Tibial artery (tissue), 4 donors: Measurements from ENCODE around the gene ELAVL2.

Experiments
- DNase-seq, 2 donors: peaks; one replicate each; pipeline ENCODE4 v3.0.0-alpha.2; 2019
- H3K27ac ChIP-seq, 2 donors: fragments of 200-600 bp; sonication (generic) in 1 of 2; 1 replicate in 1 of 2; 2 replicates in 1 of 2; pipeline ENCODE4 v1.5.1; 2018 to 2019; ENCODE audit warnings: mild to moderate bottlenecking in 1 of 2
- H3K27me3 ChIP-seq, 2 donors: fragments of 200-600 bp; sonication (generic) in 1 of 2; one replicate each; pipeline versions ENCODE4 v1.5.1 to v1.6.0; 2016 to 2019
- H3K36me3 ChIP-seq, 3 donors: fragments of 200-600 bp; sonication (generic) in 2 of 3; one replicate each; pipeline ENCODE4 v1.5.1; 2016 to 2019; ENCODE audit warnings: mild to moderate bottlenecking in 2 of 3
- H3K4me1 ChIP-seq, 4 donors: fragments of 200-600 bp; sonication (generic) in 2 of 4; 1 replicate in 3 of 4; 2 replicates in 1 of 4; pipeline ENCODE4 v1.5.1; 2016 to 2019
- H3K4me3 ChIP-seq, 2 donors: fragments of 200-600 bp; sonication (generic) in 1 of 2; 1 replicate in 1 of 2; 2 replicates in 1 of 2; pipeline ENCODE4 v1.5.1; 2018 to 2019; ENCODE audit warnings: mild to moderate bottlenecking in 2 of 2
- H3K9me3 ChIP-seq, 3 donors: fragments of 200-600 bp; sonication (generic) in 1 of 3; one replicate each; pipeline ENCODE4 v1.5.1; 2016 to 2019
- CTCF ChIP-seq, 2 experiments: fragments of 200-600 bp in 1 of 2; fragments of 450-650 bp in 1 of 2; IDR thresholded peaks; one replicate each; pipeline ENCODE4 v1.5.1; 2017 to 2019; ENCODE audit warnings: antibody characterized with exemption in 2 of 2, mild to moderate bottlenecking in 1 of 2, moderate library complexity in 1 of 2
- intact Hi-C: fragments of 100-400 bp; cut with DNase I; formaldehyde crosslinking; loops from one replicate; pipeline ENCODE4 v1.15.0; 2023; ENCODE audit warnings: low total_unique reads

Gene ELAVL2

GRCh38 chr9:23674016-23674585 is 151.9 kb downstream of the ELAVL2 start:
- H3K4me1 ChIP-seq = no peaks in the 10 kb centered on the region
- intact Hi-C loops = no loop called here
- H3K27me3 ChIP-seq = no peaks in the 10 kb centered on the region
- no peaks in the 10 kb centered on the region for H3K36me3 ChIP-seq
- H3K27ac ChIP-seq = no peak overlapping the region
- no peak overlapping the region for H3K4me3 ChIP-seq
- DNase-seq = no peak
- TF ChIP-seq CTCF (IDR thresholded peaks at IDR 0.05) = no peak
- no peaks in the 10 kb centered on the region for H3K9me3 ChIP-seq

- no peak for DNase-seq
- Histone ChIP-seq H3K27me3 (no peaks in the 10 kb centered on the region), H3K4me3 (no peak overlapping the region), H3K36me3 (no peaks in the 10 kb centered on the region), H3K4me1 (no peaks in the 10 kb centered on the region), H3K9me3 (no peaks in the 10 kb centered on the region), H3K27ac (no peak overlapping the region)
- intact Hi-C loops = no loop called here
- no peak for TF ChIP-seq CTCF (IDR thresholded peaks at IDR 0.05)
These were observed 153.9 kb downstream of the ELAVL2 start for GRCh38 chr9:23672151-23672550.

GRCh38 chr9:23669776-23670175 is 156.3 kb downstream of the ELAVL2 start:
- no peaks in the 10 kb centered on the region for H3K27me3 ChIP-seq
- intact Hi-C loops = no loop called here
- H3K27ac ChIP-seq = no peak overlapping the region
- no peaks in the 10 kb centered on the region for H3K36me3 ChIP-seq
- no peaks in the 10 kb centered on the region for H3K9me3 ChIP-seq
- no peaks in the 10 kb centered on the region for H3K4me1 ChIP-seq
- TF ChIP-seq CTCF (IDR thresholded peaks at IDR 0.05) = no peak
- no peak overlapping the region for H3K4me3 ChIP-seq
- DNase-seq = no peak

- Histone ChIP-seq H3K4me3 (no peak overlapping the region), H3K4me1 (no peaks in the 10 kb centered on the region), H3K27ac (no peak overlapping the region), H3K27me3 (no peaks in the 10 kb centered on the region), H3K36me3 (no peaks in the 10 kb centered on the region), H3K9me3 (no peaks in the 10 kb centered on the region)
- intact Hi-C loops = no loop called here
- no peak for TF ChIP-seq CTCF (IDR thresholded peaks at IDR 0.05)
- DNase-seq = no peak
These were observed 160.4 kb downstream of the ELAVL2 start for GRCh38 chr9:23665635-23666034.

- H3K4me3 ChIP-seq = no peak overlapping the region
- no peaks in the 10 kb centered on the region for H3K9me3 ChIP-seq
- no peak overlapping the region for H3K27ac ChIP-seq
- H3K36me3 ChIP-seq = no peaks in the 10 kb centered on the region
- H3K4me1 ChIP-seq = no peaks in the 10 kb centered on the region
- intact Hi-C loops = no loop called here
- DNase-seq = no peak
- no peak for TF ChIP-seq CTCF (IDR thresholded peaks at IDR 0.05)
- H3K27me3 ChIP-seq = no peaks in the 10 kb centered on the region
These were observed 161.0 kb downstream of the ELAVL2 start for GRCh38 chr9:23665051-23665450.

- no peaks in the 10 kb centered on the region for H3K27me3 ChIP-seq
- H3K9me3 ChIP-seq = no peaks in the 10 kb centered on the region
- no peak overlapping the region for H3K4me3 ChIP-seq
- no peak for TF ChIP-seq CTCF (IDR thresholded peaks at IDR 0.05)
- intact Hi-C loops = no loop called here
- H3K36me3 ChIP-seq = no peaks in the 10 kb centered on the region
- no peak overlapping the region for H3K27ac ChIP-seq
- DNase-seq = no peak
- no peaks in the 10 kb centered on the region for H3K4me1 ChIP-seq
These were observed 162.1 kb downstream of the ELAVL2 start for GRCh38 chr9:23663946-23664345.
